ENCODE data around the gene ERI3.

DNA sequence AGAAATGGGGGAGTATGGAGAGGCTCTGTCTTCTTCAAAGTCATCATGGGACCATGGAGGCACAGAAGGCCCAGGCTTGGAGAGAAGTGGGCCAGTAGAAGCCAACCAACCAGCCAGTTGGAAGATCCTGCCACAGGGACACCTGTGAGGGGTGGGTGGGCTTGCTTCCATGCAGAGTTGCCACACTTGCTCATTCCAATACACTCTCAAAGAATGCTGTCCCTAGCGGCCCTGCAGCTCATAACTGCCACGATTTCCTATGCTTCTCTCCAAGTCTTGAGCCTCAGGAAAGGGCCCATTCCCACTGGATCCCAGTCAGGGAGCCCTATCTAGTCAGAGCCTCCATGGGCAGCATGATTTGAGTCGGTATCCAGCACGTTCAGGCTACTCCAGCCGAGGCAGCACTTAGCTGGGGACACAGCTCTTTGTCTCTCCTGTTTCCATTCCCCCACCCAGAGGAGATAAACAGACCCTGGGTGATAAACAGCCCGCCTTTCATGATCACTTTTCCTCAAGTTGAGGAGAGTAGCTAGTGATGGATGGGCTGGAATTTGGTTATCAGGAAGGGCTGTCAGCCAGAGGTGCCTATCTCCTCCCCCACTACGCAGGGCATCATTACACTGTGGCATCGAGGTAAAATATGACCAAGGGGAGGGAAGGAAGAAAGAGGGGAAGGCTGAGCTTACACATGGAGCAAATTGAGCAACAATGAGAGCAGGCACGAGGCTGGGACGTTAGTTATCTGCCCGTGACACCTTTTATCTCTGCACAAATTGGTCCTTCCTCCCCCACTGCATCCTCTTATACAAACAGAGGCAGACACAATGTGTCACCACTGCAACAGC is 64.6 kb downstream of the ERI3 start:
- TF ChIP-seq, protein P1, sequence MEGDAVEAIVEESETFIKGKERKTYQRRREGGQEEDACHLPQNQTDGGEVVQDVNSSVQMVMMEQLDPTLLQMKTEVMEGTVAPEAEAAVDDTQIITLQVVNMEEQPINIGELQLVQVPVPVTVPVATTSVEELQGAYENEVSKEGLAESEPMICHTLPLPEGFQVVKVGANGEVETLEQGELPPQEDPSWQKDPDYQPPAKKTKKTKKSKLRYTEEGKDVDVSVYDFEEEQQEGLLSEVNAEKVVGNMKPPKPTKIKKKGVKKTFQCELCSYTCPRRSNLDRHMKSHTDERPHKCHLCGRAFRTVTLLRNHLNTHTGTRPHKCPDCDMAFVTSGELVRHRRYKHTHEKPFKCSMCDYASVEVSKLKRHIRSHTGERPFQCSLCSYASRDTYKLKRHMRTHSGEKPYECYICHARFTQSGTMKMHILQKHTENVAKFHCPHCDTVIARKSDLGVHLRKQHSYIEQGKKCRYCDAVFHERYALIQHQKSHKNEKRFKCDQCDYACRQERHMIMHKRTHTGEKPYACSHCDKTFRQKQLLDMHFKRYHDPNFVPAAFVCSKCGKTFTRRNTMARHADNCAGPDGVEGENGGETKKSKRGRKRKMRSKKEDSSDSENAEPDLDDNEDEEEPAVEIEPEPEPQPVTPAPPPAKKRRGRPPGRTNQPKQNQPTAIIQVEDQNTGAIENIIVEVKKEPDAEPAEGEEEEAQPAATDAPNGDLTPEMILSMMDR (IDR thresholded peaks at IDR 0.05; ENCODE audit: low read length): no peak
- no peak for TF ChIP-seq EZH2 (IDR thresholded peaks at IDR 0.05; ENCODE audit: borderline replicate concordance, low read length)
